Measurements from ENCODE around the gene FASTKD3. TPM values are rescaled to one million over a fixed set of nuclear protein-coding genes. Genes with fewer than 3 reads are reported as not detected.

FASTKD3 gene
- polyA plus RNA-seq, 1 donor, result 29.5 TPM

DNA sequence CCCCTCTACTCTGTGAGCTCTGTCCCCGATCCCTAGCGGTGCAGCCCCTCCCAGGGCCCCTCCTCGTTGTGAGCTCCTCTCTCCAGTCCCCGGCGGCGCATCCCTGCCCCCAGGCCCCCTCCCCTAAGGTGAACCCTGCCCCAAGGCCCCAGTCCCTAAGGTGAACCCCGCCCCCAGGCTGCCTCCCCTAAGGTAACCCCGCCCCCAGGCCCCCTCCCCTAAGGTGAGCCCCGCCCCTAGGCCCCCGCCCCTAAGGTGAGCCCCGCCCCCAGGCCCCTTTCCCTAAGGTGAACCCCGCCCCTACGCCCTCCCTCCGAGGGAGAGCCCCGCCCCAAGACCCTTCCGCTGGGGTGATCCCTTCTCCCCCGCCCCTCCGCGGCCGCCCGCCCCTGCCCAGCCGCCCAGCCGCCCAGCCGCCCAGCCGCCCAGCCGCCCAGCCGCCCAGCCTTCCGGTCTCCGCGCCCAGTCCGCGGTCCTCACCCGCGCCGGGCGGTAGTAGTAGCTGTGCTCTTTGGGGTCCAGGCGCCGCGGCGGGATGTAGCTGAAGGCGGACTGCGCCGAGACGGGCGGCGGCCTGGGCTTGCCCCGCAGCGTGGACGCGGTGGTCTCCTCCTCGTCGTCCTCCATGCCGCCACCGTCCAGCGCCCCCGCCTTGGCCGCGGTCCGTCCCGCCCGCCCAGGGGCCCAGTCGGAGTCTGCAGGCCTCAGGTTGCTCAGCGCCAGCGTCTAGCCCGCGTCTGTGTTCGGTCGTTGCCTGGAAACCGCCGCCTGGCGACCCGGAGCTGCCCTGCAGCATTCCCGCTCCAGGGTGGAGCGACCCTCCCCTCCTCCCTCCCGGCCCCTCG is 18.2 kb downstream of the FASTKD3 start, which contains the start of gene CFAP90:
Gene CFAP90 (minus strand): TSS at position 739 of the 845 bp plus-strand sequence. CDS start 112 bp downstream, at position 627.
- DNase-seq, result peak; percentile 69

DNA sequence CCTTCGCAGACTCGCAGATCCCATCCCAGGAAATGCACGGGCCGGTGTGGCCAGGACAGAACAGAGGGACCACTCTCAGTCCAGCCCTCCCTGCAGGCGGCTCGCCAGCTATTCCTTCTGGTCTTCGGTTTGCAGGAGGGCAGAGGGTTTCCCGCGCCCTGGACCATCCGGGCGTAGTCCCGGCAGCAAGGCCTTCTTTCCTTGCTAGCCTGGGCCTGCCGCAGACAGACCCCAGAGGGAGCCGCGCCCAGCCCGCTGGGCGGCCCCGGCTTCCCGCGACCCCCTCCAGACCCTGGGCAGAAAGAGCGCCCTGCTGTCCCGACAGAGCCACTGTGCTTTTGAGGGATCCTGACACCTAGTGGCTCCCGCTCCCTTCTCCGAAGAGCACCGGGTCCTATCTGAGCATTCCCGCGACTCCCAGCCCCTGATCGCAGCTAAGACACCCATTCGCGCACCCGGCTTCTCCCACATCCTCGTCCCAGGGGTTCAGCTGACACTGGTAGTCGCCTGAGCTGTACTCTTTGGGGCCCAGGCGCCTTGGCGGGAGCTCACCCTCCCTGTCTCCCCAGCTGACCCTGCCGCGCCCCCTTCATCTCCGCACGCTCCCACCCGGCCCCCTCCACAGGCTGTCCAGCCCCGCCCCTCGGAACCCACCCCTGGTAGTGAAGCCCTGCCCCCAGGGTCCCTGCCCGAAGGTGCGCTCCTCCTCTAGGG is 19.0 kb downstream of the FASTKD3 start:
- no peak for DNase-seq

DNA sequence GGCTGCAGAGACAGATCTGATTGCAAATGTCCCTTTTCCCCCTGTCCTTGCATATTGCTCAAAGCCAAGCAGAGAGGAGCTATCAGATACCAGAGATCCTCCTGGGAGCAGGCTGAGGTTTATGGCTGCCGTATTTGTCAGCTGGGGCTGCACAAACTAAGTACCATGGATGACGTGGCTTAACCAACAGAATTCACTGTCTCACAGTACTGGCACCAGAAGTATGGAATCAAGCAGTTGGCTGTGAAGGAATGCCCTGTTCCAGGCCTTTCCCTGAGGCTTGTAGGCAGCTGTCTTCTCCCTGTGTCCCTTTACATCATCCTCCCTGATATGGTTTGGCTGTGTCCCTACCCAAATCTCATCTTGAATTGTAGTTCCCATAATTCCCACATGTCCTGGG is 20.5 kb downstream of the FASTKD3 start:
- no peak for DNase-seq

DNA sequence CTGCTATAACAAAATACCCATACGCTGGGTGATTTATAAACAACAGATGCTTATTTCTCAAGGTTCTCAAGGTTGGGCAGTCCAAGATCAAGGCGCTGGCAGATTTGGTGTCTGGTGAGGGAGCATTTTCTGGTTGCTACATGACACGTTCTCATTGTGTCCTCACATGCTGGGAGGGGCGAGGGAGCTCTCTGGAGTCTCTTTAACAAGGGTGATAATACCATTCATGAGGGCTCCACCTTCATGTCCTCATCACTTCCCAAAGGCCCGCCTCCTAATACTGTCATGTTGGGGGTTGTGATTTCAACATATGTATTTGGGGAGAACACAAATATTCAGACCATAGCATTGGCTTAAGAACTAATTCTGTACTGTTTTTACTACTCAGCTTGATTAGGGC is 22.5 kb downstream of the FASTKD3 start:
- DNase-seq, result no peak

DNA sequence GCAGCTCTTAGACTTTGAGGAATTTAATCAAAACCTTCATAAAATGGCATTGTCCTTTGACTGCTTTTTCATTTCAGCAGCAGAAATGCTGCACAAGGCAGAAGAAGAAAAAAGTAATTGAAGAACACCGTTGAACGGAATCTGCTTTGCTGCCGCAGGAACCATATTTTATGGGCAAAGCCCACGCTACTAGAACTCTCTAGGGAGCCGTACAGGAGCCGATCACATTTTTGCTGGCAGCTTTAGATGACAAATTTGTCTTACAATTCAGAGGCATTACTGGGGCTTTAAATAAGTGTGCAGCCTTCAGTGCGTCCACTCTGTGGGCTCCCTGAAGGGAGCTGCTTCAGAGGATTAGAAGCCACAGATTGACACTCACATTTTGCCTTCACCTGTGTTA is 23.3 kb downstream of the FASTKD3 start:
- DNase-seq, result no peak

DNA sequence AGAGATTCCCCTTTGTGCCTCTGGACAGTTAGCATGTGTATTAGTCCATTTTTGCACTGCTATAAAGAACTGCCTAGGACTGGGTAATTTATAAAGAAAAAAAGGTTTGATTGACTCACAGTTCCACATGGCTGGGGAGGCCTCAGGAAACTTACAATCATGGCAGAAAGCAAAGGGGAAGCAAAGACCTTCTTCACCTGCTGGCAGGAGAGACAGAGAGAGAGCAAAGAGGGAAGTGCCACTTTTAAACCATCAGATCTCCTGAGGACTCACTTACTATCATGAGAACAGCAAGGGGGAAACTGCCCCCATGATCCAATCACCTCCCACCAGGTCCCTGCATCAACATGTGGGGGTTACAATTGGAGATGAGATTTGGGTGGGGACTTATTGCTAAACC is 23.9 kb downstream of the FASTKD3 start:
- no peak for DNase-seq

DNA sequence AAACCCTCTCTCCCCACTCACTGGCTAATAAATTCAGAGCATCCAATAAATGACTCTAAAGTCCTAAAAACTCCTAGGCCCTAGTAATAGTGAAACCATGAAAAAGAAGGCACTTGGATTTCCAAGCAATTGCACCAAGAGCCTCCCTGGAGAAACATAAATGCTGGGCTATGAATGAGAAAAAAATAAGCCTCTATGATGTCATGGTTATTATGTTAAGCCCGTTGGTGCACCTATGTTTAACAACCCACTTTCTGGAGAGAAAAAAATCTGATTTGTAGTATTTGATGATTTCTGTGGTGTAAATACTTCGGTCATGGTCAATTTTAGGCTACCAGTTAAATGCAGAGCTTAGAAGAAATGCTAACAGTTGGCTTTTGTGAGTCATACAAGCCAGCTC is 26.3 kb downstream of the FASTKD3 start:
- no peak for DNase-seq

DNA sequence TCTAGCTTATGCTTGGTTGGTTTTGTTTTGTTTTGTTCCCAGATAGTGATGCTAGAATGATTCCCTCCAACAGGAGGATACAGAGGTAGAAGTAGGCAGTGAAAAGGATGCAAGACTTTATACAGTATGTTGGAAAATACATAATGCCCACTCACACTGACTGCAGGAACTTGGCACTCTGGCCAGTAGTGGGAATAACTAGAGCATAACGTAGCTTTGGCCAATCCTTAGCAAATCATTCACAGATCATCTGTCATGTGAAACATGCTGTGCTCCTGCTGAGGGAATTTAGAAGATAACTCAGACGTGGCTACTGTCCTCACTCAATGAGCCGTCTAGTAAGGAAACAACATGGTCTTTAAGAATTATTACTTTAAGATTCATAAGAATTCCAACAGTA is 31.4 kb downstream of the FASTKD3 start:
- DNase-seq, result no peak

DNA sequence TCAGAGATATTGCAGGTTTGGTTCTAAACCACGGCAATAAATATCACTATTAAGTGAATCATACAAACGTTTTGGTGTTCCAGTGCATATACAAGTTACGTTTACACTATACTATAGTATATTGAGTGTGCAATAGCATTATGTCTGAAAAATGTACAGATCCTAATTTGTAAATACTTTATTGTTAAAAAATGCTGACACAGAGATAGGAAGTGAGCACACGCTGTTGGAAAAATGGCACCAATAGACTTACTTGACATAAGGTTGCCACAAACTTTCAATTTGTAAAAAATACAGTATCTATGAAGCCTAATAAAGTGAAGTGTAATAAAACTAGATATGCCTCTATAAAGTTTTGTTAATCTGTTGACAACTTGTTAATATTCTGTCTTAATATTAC is 33.8 kb downstream of the FASTKD3 start:
- DNase-seq, result no peak

DNA sequence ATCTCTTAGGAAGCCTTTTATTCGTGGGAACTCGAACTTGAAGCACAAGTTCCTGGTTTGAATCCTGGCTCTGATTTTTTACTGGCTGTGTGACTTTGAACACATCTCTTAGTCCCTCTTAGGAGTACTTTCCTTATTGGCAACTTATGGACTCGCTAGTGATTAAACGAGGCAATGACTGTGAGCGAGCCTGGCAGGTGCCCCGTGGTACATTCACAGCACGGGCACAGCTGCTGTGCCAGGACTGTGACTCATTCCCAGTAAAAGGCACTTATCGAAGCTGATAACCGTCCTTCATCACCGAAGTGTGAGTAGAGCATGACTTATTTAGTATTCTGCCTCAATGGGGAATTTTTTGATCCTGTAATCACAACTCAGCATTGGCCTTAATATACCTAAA is 40.6 kb downstream of the FASTKD3 start:
- DNase-seq, result no peak

DNA sequence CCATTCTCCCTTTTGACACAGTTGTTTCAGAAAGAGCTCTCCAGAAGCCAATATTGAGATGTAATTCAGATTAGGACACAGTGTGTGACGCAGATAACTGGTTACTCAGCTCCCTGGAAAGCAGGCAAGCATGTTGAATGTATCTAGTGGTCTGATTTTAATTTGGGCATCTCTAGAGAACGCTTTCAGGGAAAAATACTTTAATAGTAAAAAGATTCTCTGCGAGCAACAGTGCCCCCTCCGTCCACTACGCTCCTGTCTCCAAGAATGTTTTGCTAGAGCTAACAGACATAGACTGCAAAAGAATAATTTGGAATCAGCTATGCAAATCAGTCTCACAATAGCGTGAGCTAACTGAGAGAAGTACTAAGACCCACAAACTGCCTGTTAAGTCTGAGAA is 41.2 kb downstream of the FASTKD3 start:
- DNase-seq, result no peak

DNA sequence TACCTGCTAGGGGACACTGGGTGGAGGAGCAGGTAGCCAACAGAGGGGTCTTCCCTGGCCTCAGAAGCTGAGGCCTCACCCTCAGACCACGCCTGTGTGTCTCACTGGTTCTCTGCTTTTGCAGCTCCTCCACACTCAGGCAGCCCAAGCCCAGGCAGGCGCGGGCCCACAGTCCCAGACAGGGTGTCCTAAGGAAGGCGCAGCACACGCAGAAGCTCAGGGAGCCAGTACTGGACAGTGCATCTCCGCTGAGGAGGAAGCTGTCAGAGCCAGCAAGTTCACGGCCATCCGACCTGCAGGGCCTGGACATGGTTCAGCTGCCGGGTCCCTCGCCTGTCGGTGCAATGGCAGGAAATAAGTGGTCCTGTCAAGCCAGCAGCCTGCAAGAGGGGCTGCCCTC is 43.2 kb downstream of the FASTKD3 start:
- no peak for DNase-seq

DNA sequence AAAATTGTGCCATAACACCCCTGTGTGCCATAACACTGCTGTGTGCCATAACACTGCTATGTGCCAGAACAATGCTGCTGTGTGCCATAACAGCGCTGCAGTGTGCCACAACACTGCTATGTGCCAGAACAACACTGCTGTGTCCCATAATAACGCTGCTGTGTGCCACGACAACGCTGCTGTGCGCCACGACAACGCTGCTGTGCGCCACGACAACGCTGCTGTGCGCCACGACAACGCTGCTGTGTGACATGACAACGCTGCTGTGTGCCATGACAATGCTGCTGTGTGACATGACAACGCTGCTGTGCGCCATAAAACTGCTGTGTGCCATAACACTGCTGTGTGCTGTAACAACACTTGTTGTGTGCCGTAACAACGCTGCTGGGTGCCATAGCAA is 43.8 kb downstream of the FASTKD3 start:
- DNase-seq, result no peak

DNA sequence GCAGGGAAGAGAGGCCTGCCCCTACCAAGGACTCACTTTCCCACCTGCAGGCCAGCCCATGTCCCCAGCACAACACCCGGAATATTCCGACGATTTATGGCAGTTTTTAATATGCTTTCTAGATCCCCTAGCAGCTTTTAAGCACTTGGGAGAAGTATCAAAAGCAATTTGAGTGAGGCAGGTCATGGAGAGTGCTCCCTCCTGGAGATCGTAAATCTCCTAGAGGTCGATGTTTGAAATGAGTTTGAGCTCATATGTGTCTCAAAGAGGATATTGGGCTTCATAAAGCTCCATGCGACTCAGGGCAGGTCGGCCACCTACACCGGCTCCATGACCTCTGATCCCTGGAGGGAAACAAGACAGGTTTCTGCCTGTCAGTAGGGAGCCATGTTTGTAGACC is 45.2 kb downstream of the FASTKD3 start:
- DNase-seq, result no peak

DNA sequence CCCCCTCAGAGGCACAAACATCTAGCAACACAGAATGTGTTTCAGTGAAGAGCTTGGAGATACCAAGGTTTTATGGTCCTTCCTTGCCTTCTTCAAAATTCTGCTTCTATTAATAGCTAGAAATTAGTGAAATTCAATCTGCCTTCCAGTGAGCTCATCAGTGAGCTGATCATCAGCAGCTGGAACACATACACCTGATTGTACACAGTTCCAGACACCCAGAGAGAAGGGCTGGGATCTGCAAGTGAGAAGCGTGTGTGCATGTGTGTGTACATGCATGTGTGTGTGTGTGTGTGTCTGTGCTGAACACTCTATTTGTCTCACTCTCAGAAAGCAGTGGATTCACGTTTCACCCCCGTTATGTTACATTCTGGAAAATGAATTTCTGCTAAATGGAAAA is 46.4 kb downstream of the FASTKD3 start:
- no peak for DNase-seq

DNA sequence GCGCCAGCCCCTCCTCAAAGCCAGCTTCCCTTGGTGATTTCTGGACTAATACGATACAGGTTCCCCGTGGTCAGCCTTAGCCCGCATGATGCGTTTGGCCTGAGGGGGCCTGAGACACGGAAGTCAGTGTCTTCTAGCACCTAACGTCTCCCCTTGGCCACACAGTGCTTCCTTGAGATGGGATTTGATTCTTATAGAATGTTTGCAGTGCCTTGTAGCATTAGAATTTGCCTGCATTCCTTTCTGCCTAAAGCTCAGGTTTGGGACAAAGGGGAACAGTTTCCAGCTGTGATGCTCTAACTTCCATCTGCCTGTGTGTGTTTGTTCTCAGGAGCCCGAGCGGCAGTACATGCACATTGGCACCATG is 52.3 kb downstream of the FASTKD3 start:
- no peak for DNase-seq

DNA sequence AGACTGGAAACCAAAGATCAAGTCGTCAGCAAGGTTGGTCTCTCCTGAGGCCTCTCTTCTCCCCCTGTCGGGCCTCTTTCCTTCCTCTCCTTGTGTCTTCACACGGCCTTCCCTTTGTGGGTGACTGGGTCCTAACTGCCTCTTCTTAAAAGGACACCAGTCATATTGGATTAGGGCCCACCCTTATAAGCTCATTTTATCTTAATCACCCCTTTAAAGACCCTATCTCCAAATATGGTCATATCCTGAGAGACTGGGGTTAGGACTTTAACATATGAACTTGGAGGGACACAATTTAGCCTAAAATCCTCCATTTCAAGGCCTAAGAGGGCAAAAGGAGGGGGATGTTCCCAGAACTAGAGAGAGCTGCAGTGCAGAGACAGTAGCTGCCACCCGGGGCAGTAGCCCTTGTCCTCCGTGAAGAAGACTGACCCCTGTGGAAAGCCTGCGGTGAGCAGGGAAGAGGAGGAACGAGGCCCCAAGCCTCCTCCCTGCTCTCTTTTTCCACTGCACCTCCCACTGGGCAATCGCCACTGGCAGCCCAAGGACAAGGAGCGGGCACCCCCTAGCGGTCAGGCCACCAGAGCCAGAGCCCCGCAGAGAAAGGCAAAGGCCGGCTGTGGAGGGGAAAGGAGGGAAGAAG is 52.8 kb downstream of the FASTKD3 start:
- peak; percentile 70 for DNase-seq

DNA sequence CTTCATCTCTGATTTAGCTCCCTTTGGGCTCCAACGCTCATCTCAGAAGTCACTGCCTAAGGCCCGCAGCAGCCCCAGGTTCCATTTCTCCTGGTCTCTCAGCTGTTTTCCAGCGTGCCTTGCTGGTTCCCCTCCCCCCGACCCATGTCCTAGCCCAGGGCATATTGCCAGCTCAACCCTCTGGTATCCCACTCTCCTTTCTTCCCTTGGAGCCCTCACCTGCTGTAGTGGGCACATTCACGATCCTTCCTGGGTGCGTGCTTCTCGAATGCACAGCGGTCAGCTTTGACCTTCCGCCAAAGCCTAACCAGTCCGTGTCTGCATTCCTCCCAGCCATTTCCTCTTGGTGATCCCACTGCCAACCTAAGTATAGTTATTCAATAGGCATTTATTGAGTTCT is 54.0 kb downstream of the FASTKD3 start:
- no peak for DNase-seq

DNA sequence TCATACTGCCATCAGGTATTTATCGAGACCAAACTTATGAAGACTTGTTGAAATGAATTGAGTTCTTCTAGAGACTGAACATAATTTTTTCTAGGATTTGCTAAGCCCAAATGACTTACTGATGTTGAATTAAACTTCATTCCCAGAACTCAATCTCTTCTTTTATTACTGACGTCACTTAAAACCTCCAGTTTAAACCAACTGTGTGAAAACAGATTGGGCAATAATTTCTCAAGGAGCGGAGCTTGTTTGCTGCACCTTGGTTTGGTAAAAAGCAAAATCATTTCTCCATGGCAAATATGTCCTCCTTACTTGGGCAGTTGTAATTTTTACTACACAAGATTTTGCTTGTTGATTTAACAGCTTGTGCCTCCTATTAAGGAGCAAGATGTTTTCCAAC is 55.3 kb downstream of the FASTKD3 start:
- DNase-seq, result no peak

DNA sequence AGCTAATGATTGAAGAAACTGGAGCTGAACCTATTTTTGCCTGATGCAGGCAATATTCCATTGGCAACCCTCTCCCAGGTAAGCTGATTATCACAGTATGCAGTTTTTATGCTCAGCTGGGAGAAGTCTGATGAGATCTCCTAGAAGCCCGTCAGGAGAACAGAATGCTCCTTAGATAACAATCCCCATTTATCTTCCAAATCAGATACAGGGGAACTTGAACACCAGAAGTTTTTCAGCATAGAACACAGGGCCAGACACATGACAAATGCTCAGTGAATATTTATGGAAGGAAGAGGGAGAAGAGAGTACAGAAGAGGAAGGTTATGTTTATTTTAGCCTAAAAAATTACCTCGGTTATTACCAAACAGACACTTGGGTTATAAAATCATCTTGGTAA is 55.8 kb downstream of the FASTKD3 start:
- DNase-seq, result no peak

DNA sequence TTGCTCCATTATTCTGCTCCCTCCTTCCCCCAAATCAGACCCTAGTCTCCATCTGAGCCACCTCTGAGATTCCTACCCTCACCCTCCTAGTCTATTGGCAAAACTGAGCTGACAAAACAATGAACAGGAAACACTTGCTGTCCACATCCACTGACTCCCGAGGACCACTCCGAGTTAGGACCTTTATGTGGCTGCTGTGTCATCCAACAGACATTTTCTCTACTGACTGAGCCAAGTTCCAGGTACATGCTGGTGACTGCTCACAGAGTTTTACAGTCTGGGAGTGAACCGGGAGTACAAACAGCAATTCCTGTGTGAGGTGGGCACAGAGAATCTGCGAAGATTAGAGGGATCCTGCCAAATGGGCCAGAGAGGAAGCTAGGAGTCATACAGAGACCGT is 57.1 kb downstream of the FASTKD3 start:
- no peak for DNase-seq
